C4-2B (cell line): ENCODE data around the gene NAPSA.

Experiments
- CTCF ChIP-seq: fragments of 450-650 bp; conservative IDR thresholded peaks from 2 replicates; pipeline ENCODE4 v1.5.1; 2017; ENCODE audit warnings: mild to moderate bottlenecking
- ZFX ChIP-seq: fragments of 450-650 bp; IDR thresholded peaks from 2 replicates; pipeline ENCODE4 v1.6.1; 2017

- TF ChIP-seq CTCF (no peak), ZFX (no peak)
Measured at GRCh38 chr19:50309396-50310125, 55.9 kb downstream of the NAPSA start.
